Cardiac muscle cell (in vitro differentiated cells and primary cell): Measurements from ENCODE around the gene SDK2. TPM values are rescaled to one million over a fixed set of nuclear protein-coding genes. Genes with fewer than 3 reads are reported as not detected.
A peak's percentile ranks its signal among the peaks of the same experiment; 100 is the strongest.

Source experiments
- DNase-seq, 2 donors: peaks; one replicate each; pipeline versions ENCODE4 v3.0.0 to v3.0.0-alpha.2; 2010 to 2017; ENCODE audit warnings: low read depth in 1 of 2, low spot score in 1 of 2
- H3K27ac ChIP-seq: fragments of 200-600 bp; sonication (generic); 2 replicates; pipeline ENCODE4 v1.5.1; 2016
- H3K27me3 ChIP-seq: fragments of 200-600 bp; sonication (generic); 2 replicates; pipeline ENCODE4 v1.6.0; 2016; ENCODE audit warnings: control low read depth
- H3K36me3 ChIP-seq: fragments of 200-600 bp; sonication (generic); 2 replicates; pipeline ENCODE4 v1.5.1; 2016; ENCODE audit warnings: control low read depth
- H3K4me1 ChIP-seq: fragments of 200-600 bp; sonication (generic); 2 replicates; pipeline ENCODE4 v1.8.1; 2017; ENCODE audit warnings: low read depth, mild to moderate bottlenecking, mixed run types
- H3K4me3 ChIP-seq: fragments of 200-600 bp; sonication (generic); 2 replicates; pipeline ENCODE4 v1.5.1; 2016; ENCODE audit warnings: mild to moderate bottlenecking
- H3K9me3 ChIP-seq: fragments of 200-600 bp; sonication (generic); 2 replicates; pipeline ENCODE4 v1.5.1; 2017; ENCODE audit warnings: low read depth, mild to moderate bottlenecking, control low read depth
- CTCF ChIP-seq: IDR thresholded peaks from 2 replicates; pipeline ENCODE4 v1.5.1; 2012; ENCODE audit warnings: low read depth, mild to moderate bottlenecking, low read length
- polyA plus RNA-seq: library from polyadenylated mRNA; unstranded; fragments of >200 nt; fragmentation: Nextera tagmentation; extraction: Ambion mirVana; gene quantifications from 2 replicates; pipeline ENCODE4 v1.2.1, GENCODE V29; 2016
- total RNA-seq: library from RNA; depleted of rRNA; stranded (reverse); fragments of >200 nt; gene quantifications from 2 replicates; pipeline ENCODE4 v1.2.3, GENCODE V29; 2016

The SDK2 gene
- total and polyA plus RNA-seq, 2 experiments from 2014 or later = 11.8 to 46.8 TPM

- TF ChIP-seq CTCF = no peak
- H3K27me3 ChIP-seq = no peaks in the 10 kb centered on the region
- no peaks in the 10 kb centered on the region for H3K36me3 ChIP-seq
- peak overlapping the region; percentile 99 for H3K27ac ChIP-seq
- H3K4me1 ChIP-seq = peaks cover 75% of the 10 kb centered on the region
- no peak for DNase-seq
- H3K4me3 ChIP-seq = no peak overlapping the region
- H3K9me3 ChIP-seq = no peaks in the 10 kb centered on the region
Measured at GRCh38 chr17:73612031-73612472, 32.2 kb downstream of the SDK2 start.

GRCh38 chr17:73611630-73612029 lies 32.6 kb downstream of the SDK2 start:
- TF ChIP-seq CTCF = no peak
- no peaks in the 10 kb centered on the region for H3K36me3 ChIP-seq
- no peaks in the 10 kb centered on the region for H3K9me3 ChIP-seq
- no peak overlapping the region for H3K4me3 ChIP-seq
- peaks cover 70% of the 10 kb centered on the region for H3K4me1 ChIP-seq
- peak overlapping the region; percentile 99 for H3K27ac ChIP-seq
- no peaks in the 10 kb centered on the region for H3K27me3 ChIP-seq
- no peak for DNase-seq

- Histone ChIP-seq H3K4me1 (peaks cover 58% of the 10 kb centered on the region), H3K36me3 (no peaks in the 10 kb centered on the region), H3K9me3 (no peaks in the 10 kb centered on the region), H3K27me3 (no peaks in the 10 kb centered on the region), H3K27ac (peak overlapping the region; percentile 99), H3K4me3 (no peak overlapping the region)
- no peak for DNase-seq
- TF ChIP-seq CTCF = no peak
Measured at GRCh38 chr17:73610331-73610911, 33.8 kb downstream of the SDK2 start.

- no peak for DNase-seq
- no peaks in the 10 kb centered on the region for H3K9me3 ChIP-seq
- no peak for TF ChIP-seq CTCF
- H3K27ac ChIP-seq = peak overlapping the region; percentile 47
- peaks cover 52% of the 10 kb centered on the region for H3K4me1 ChIP-seq
- H3K27me3 ChIP-seq = no peaks in the 10 kb centered on the region
- no peaks in the 10 kb centered on the region for H3K36me3 ChIP-seq
- no peak overlapping the region for H3K4me3 ChIP-seq
Measured at GRCh38 chr17:73609758-73610157, 34.5 kb downstream of the SDK2 start.

- DNase-seq = no peak
- peaks cover 47% of the 10 kb centered on the region for H3K4me1 ChIP-seq
- peak overlapping the region; percentile 47 for H3K27ac ChIP-seq
- no peaks in the 10 kb centered on the region for H3K27me3 ChIP-seq
- TF ChIP-seq CTCF = no peak
- H3K9me3 ChIP-seq = no peaks in the 10 kb centered on the region
- no peak overlapping the region for H3K4me3 ChIP-seq
- no peaks in the 10 kb centered on the region for H3K36me3 ChIP-seq
Measured at GRCh38 chr17:73609060-73609459, 35.2 kb downstream of the SDK2 start.
